NCI-H82 (cell line): ENCODE measurements around the gene SEMA3F.
A peak's percentile ranks its signal among the peaks of the same experiment; 100 is the strongest.

Source experiments
- DNase-seq: peaks from one replicate; lab custom pipeline; 2025; lab: John Stamatoyannopoulos, UW

Gene SEMA3F

GRCh38 chr3:50154840-50155490, at the start of gene SEMA3F:
Gene SEMA3F, plus strand, starts transcription at chr3:50155324. Its CDS starts 4,299 bp downstream, at chr3:50159623.
- peak; percentile 83 for DNase-seq

- DNase-seq = no peak
Measured at GRCh38 chr3:50111757-50112156, 43.4 kb upstream of the SEMA3F start.

GRCh38 chr3:50112462-50112861, 42.7 kb upstream of the SEMA3F start:
- DNase-seq = peak; percentile 16

GRCh38 chr3:50117120-50117519, 38.0 kb upstream of the SEMA3F start:
- DNase-seq = no peak

- no peak for DNase-seq
Measured at GRCh38 chr3:50118237-50118636, 36.9 kb upstream of the SEMA3F start.

- no peak for DNase-seq
Measured at GRCh38 chr3:50119786-50120185, 35.3 kb upstream of the SEMA3F start.

GRCh38 chr3:50120364-50121071, 34.6 kb upstream of the SEMA3F start:
- no peak for DNase-seq

GRCh38 chr3:50121072-50122032, 33.8 kb upstream of the SEMA3F start:
- peak; percentile 92 for DNase-seq

GRCh38 chr3:50122071-50122470, 33.1 kb upstream of the SEMA3F start:
- DNase-seq = peak; percentile 34

- no peak for DNase-seq
Measured at GRCh38 chr3:50122661-50123391, 32.3 kb upstream of the SEMA3F start.

GRCh38 chr3:50123394-50124051, 31.6 kb upstream of the SEMA3F start:
- no peak for DNase-seq

- peak; percentile 73 for DNase-seq
Measured at GRCh38 chr3:50124052-50124799, 30.9 kb upstream of the SEMA3F start.

- peak; percentile 52 for DNase-seq
Measured at GRCh38 chr3:50124800-50125178, 30.3 kb upstream of the SEMA3F start.

- peak; percentile 71 for DNase-seq
Measured at GRCh38 chr3:50125541-50126286, 29.4 kb upstream of the SEMA3F start.

GRCh38 chr3:50126287-50127211, 28.6 kb upstream of the SEMA3F start:
- peak; percentile 98 for DNase-seq

GRCh38 chr3:50127251-50127691, 27.9 kb upstream of the SEMA3F start:
- DNase-seq = no peak

- no peak for DNase-seq
Measured at GRCh38 chr3:50128001-50128400, 27.1 kb upstream of the SEMA3F start.

- DNase-seq = no peak
Measured at GRCh38 chr3:50130436-50130835, 24.7 kb upstream of the SEMA3F start.
